Measurements from ENCODE around the gene MEGF11.
A peak's percentile ranks its signal among the peaks of the same experiment; 100 is the strongest.

Gene MEGF11

GRCh38 chr15:66085128-66085527, 168.4 kb downstream of the MEGF11 start:
- DNase-seq, result peak; percentile 76
- in situ Hi-C loops (cut with MboI; ENCODE audit: low pct_unique_long_range_greater_than_20kb, low sequenced_read_pairs), result no loop called here

GRCh38 chr15:66084704-66085103, 168.8 kb downstream of the MEGF11 start:
- no peak for DNase-seq
- in situ Hi-C loops (cut with MboI; ENCODE audit: low pct_unique_long_range_greater_than_20kb, low sequenced_read_pairs), result no loop called here

- in situ Hi-C loops (cut with MboI; ENCODE audit: low pct_unique_long_range_greater_than_20kb, low sequenced_read_pairs), result no loop called here
- no peak for DNase-seq
Observed at GRCh38 chr15:66080717-66081398, 172.7 kb downstream of the MEGF11 start.

- in situ Hi-C loops (cut with MboI; ENCODE audit: low pct_unique_long_range_greater_than_20kb, low sequenced_read_pairs), result no loop called here
- no peak for DNase-seq
Observed at GRCh38 chr15:66078929-66079275, 174.6 kb downstream of the MEGF11 start.

- no peak for DNase-seq
- in situ Hi-C loops (cut with MboI; ENCODE audit: low pct_unique_long_range_greater_than_20kb, low sequenced_read_pairs), result no loop called here
Observed at GRCh38 chr15:66078196-66078928, 175.2 kb downstream of the MEGF11 start.

- in situ Hi-C loops (cut with MboI; ENCODE audit: low pct_unique_long_range_greater_than_20kb, low sequenced_read_pairs), result no loop called here
- no peak for DNase-seq
Observed at GRCh38 chr15:66077320-66077663, 176.3 kb downstream of the MEGF11 start.

- in situ Hi-C loops (cut with MboI; ENCODE audit: low pct_unique_long_range_greater_than_20kb, low sequenced_read_pairs), result no loop called here
Observed at GRCh38 chr15:66076591-66077319, 176.8 kb downstream of the MEGF11 start.

GRCh38 chr15:66075947-66076346, 177.6 kb downstream of the MEGF11 start:
- no peak for DNase-seq
- in situ Hi-C loops (cut with MboI; ENCODE audit: low pct_unique_long_range_greater_than_20kb, low sequenced_read_pairs), result no loop called here

More at GRCh38 chr15:66076591-66077319, 176.8 kb downstream of the MEGF11 start:
- DNase-seq, result no peak

- no peak for DNase-seq
- in situ Hi-C loops (cut with MboI; ENCODE audit: low pct_unique_long_range_greater_than_20kb, low sequenced_read_pairs), result no loop called here
Observed at GRCh38 chr15:66072616-66073361, 180.8 kb downstream of the MEGF11 start.

GRCh38 chr15:66071921-66072295, 181.6 kb downstream of the MEGF11 start:
- in situ Hi-C loops (cut with MboI; ENCODE audit: low pct_unique_long_range_greater_than_20kb, low sequenced_read_pairs), result no loop called here
- DNase-seq, result no peak

GRCh38 chr15:66071160-66071920, 182.2 kb downstream of the MEGF11 start:
- in situ Hi-C loops (cut with MboI; ENCODE audit: low pct_unique_long_range_greater_than_20kb, low sequenced_read_pairs), result no loop called here
- DNase-seq, result no peak

- in situ Hi-C loops (cut with MboI; ENCODE audit: low pct_unique_long_range_greater_than_20kb, low sequenced_read_pairs), result no loop called here
Observed at GRCh38 chr15:66070220-66070934, 183.2 kb downstream of the MEGF11 start.

GRCh38 chr15:66069751-66070150, 183.8 kb downstream of the MEGF11 start:
- DNase-seq, result no peak
- in situ Hi-C loops (cut with MboI; ENCODE audit: low pct_unique_long_range_greater_than_20kb, low sequenced_read_pairs), result no loop called here

More at GRCh38 chr15:66070220-66070934, 183.2 kb downstream of the MEGF11 start:
- no peak for DNase-seq

GRCh38 chr15:66068801-66069200, 184.7 kb downstream of the MEGF11 start:
- no peak for DNase-seq
- in situ Hi-C loops (cut with MboI; ENCODE audit: low pct_unique_long_range_greater_than_20kb, low sequenced_read_pairs), result no loop called here

GRCh38 chr15:66067687-66068086, 185.9 kb downstream of the MEGF11 start:
- DNase-seq, result no peak

GRCh38 chr15:66066481-66066880, 187.1 kb downstream of the MEGF11 start:
- in situ Hi-C loops (cut with MboI; ENCODE audit: low pct_unique_long_range_greater_than_20kb, low sequenced_read_pairs), result no loop called here
- no peak for DNase-seq

More at GRCh38 chr15:66067687-66068086, 185.9 kb downstream of the MEGF11 start:
- in situ Hi-C loops (cut with MboI; ENCODE audit: low pct_unique_long_range_greater_than_20kb, low sequenced_read_pairs), result no loop called here

- DNase-seq, result no peak
- in situ Hi-C loops (cut with MboI; ENCODE audit: low pct_unique_long_range_greater_than_20kb, low sequenced_read_pairs), result no loop called here
Observed at GRCh38 chr15:66066005-66066404, 187.5 kb downstream of the MEGF11 start.

- in situ Hi-C loops (cut with MboI; ENCODE audit: low pct_unique_long_range_greater_than_20kb, low sequenced_read_pairs), result no loop called here
- DNase-seq, result no peak
Observed at GRCh38 chr15:66065325-66065724, 188.2 kb downstream of the MEGF11 start.

Measured in KBM-7 (cell line).